NT2/D1 (cell line): ENCODE measurements around the gene MYO5B.

Experiments used
- DNase-seq: peaks from one replicate; pipeline ENCODE4 v3.0.0-alpha.2; 2011; ENCODE audit warnings: low read depth, low spot score
- H3K27me3 ChIP-seq: 2 replicates; pipeline ENCODE4 v1.6.0; 2011; ENCODE audit warnings: mild to moderate bottlenecking; ENCODE audit not compliant: insufficient read length, insufficient read depth
- H3K36me3 ChIP-seq: 2 replicates; pipeline ENCODE4 v1.6.1; 2011; ENCODE audit warnings: mild to moderate bottlenecking, low read length, mixed read lengths; ENCODE audit not compliant: insufficient read depth, insufficient read length
- H3K4me1 ChIP-seq: 2 replicates; pipeline ENCODE4 v1.5.1; 2011; ENCODE audit not compliant: insufficient read depth, insufficient read length
- H3K4me3 ChIP-seq: 2 replicates; pipeline ENCODE4 v1.5.1; 2011; ENCODE audit warnings: low read depth; ENCODE audit not compliant: insufficient read length
- H3K9ac ChIP-seq: 2 replicates; pipeline ENCODE4 v1.6.0; 2011; ENCODE audit warnings: low read depth; ENCODE audit not compliant: insufficient read length
- H3K9me3 ChIP-seq: 2 replicates; pipeline ENCODE4 v1.5.1; 2011; ENCODE audit warnings: mild to moderate bottlenecking, low read length; ENCODE audit not compliant: insufficient read depth
- SUZ12 ChIP-seq: IDR thresholded peaks from 2 replicates; pipeline ENCODE4 v1.6.1; 2011; ENCODE audit not compliant: insufficient read length, insufficient read depth; ENCODE audit errors: extremely low read depth
- YY1 ChIP-seq: IDR thresholded peaks from 2 replicates; pipeline ENCODE4 v1.6.1; 2011; ENCODE audit not compliant: insufficient read length, insufficient read depth
- ZNF274 ChIP-seq: IDR thresholded peaks from 2 replicates; pipeline ENCODE4 v1.6.1; 2011; ENCODE audit warnings: mild to moderate bottlenecking, low read depth, low read length

Gene MYO5B

GRCh38 chr18:50161597-50162205 lies 33.2 kb downstream of the MYO5B start:
- Histone ChIP-seq H3K9me3 (no peaks in the 10 kb centered on the region), H3K4me3 (no peak overlapping the region), H3K4me1 (peaks cover 6% of the 10 kb centered on the region), H3K27me3 (no peaks in the 10 kb centered on the region), H3K36me3 (no peaks in the 10 kb centered on the region), H3K9ac (no peak overlapping the region)
- TF ChIP-seq YY1 (no peak), SUZ12 (no peak), ZNF274 (no peak)
- DNase-seq = no peak

GRCh38 chr18:50159654-50160046 lies 35.3 kb downstream of the MYO5B start:
- Histone ChIP-seq H3K4me3 (no peak overlapping the region), H3K27me3 (no peaks in the 10 kb centered on the region), H3K9ac (no peak overlapping the region), H3K36me3 (no peaks in the 10 kb centered on the region), H3K4me1 (peaks cover 6% of the 10 kb centered on the region), H3K9me3 (no peaks in the 10 kb centered on the region)
- no peak for DNase-seq
- TF ChIP-seq SUZ12 (no peak), ZNF274 (no peak), YY1 (no peak)

- Histone ChIP-seq H3K9me3 (no peaks in the 10 kb centered on the region), H3K4me3 (no peak overlapping the region), H3K27me3 (no peaks in the 10 kb centered on the region), H3K4me1 (peaks cover 6% of the 10 kb centered on the region), H3K36me3 (no peaks in the 10 kb centered on the region), H3K9ac (no peak overlapping the region)
- no peak for DNase-seq
- TF ChIP-seq YY1 (no peak), ZNF274 (no peak), SUZ12 (no peak)
Observed at GRCh38 chr18:50158866-50159653, 35.9 kb downstream of the MYO5B start.

- DNase-seq = no peak
- Histone ChIP-seq H3K27me3 (no peaks in the 10 kb centered on the region), H3K36me3 (no peaks in the 10 kb centered on the region), H3K9ac (no peak overlapping the region), H3K4me3 (no peak overlapping the region), H3K4me1 (no peaks in the 10 kb centered on the region), H3K9me3 (no peaks in the 10 kb centered on the region)
- TF ChIP-seq YY1 (no peak), ZNF274 (no peak), SUZ12 (no peak)
Observed at GRCh38 chr18:50155406-50155805, 39.5 kb downstream of the MYO5B start.

GRCh38 chr18:50154420-50154819 lies 40.5 kb downstream of the MYO5B start:
- TF ChIP-seq SUZ12 (no peak), YY1 (no peak), ZNF274 (no peak)
- no peaks in the 10 kb centered on the region for H3K9me3 ChIP-seq
- no peaks in the 10 kb centered on the region for H3K36me3 ChIP-seq
- no peak for DNase-seq
- H3K4me1 ChIP-seq = no peaks in the 10 kb centered on the region
- H3K9ac ChIP-seq = no peak overlapping the region
- no peak overlapping the region for H3K4me3 ChIP-seq
- H3K27me3 ChIP-seq = no peaks in the 10 kb centered on the region

GRCh38 chr18:50152900-50153299 lies 42.0 kb downstream of the MYO5B start:
- no peak overlapping the region for H3K4me3 ChIP-seq
- H3K36me3 ChIP-seq = no peaks in the 10 kb centered on the region
- no peak for TF ChIP-seq SUZ12
- TF ChIP-seq YY1 = no peak
- no peak for TF ChIP-seq ZNF274
- H3K4me1 ChIP-seq = no peaks in the 10 kb centered on the region
- no peaks in the 10 kb centered on the region for H3K9me3 ChIP-seq
- no peak for DNase-seq
- no peaks in the 10 kb centered on the region for H3K27me3 ChIP-seq
- no peak overlapping the region for H3K9ac ChIP-seq

GRCh38 chr18:50151926-50152325 lies 43.0 kb downstream of the MYO5B start:
- Histone ChIP-seq H3K9ac (no peak overlapping the region), H3K4me3 (no peak overlapping the region), H3K4me1 (no peaks in the 10 kb centered on the region), H3K36me3 (no peaks in the 10 kb centered on the region), H3K27me3 (no peaks in the 10 kb centered on the region), H3K9me3 (no peaks in the 10 kb centered on the region)
- no peak for TF ChIP-seq SUZ12
- no peak for TF ChIP-seq ZNF274
- TF ChIP-seq YY1 = no peak
- no peak for DNase-seq
